HepG2 (cell line): ENCODE measurements around the gene ADAM15. TPM values are rescaled to one million over a fixed set of nuclear protein-coding genes. Genes with fewer than 3 reads are reported as not detected.
A peak's percentile ranks its signal among the peaks of the same experiment; 100 is the strongest.

ENCODE experiments used
- ATAC-seq: fragments of 200-7000 bp; cut with Tn5 transposase; 3 replicates; pipeline ENCODE4 v1.9.1; 2020; ENCODE audit warnings: mild to moderate bottlenecking, moderate library complexity
- BruUV-seq: library from RNA; stranded (reverse); fragments of 400-500 nt; replicated peaks from 2 replicates; lab custom pipeline; 2021; lab: Mats Ljungman, UMichigan
- CTCF ChIA-PET: fragments of 300-600 bp; formaldehyde crosslinking; extraction: SDS; loops from one replicate; lab custom pipeline; 2021; ENCODE audit warnings: low total read pairs, inconsistent platforms, low intra/inter-chr PET ratio; lab: Yijun Ruan, JAX
- POLR2A ChIA-PET: fragments of 350-600 bp; sonication (Branson Sonifier 250); formaldehyde crosslinking; loops from one replicate; lab custom pipeline; 2020; ENCODE audit warnings: antibody characterized with exemption, inconsistent platforms; lab: Yijun Ruan, JAX
- DNase-seq: peaks from one replicate; pipeline ENCODE4 v3.0.0-alpha.2; 2015; ENCODE audit warnings: low spot score
- FAIRE-seq: peaks from 3 replicates; lab custom pipeline; 2011; peaks lifted over from hg19 to GRCh38; lab: Jason Lieb, UNC
- H2AFZ ChIP-seq: one replicate; pipeline ENCODE4 v1.6.1; 2011; ENCODE audit warnings: low read length, inconsistent platforms
- H3K27ac ChIP-seq: fragments of 300-600 bp; 3 replicates; pipeline ENCODE4 v1.8.0; 2011; ENCODE audit warnings: mixed run types, mild to moderate bottlenecking, mixed read lengths, low read length, inconsistent platforms; ENCODE audit not compliant: insufficient read depth; ENCODE audit errors: extremely low read length
- H3K27me3 ChIP-seq, 2 experiments: fragments of 200-600 bp in 1 of 2; 2 replicates in 1 of 2; 3 replicates in 1 of 2; pipeline versions ENCODE4 v1.6.0 to v1.8.0; 2011; ENCODE audit warnings: low read length in 2 of 2, mild to moderate bottlenecking in 2 of 2, moderate library complexity in 2 of 2, inconsistent platforms in 1 of 2; ENCODE audit not compliant: insufficient read depth in 2 of 2, control insufficient read depth in 1 of 2
- H3K36me3 ChIP-seq, 2 experiments: fragments of 200-600 bp in 1 of 2; replicated peaks in 1 of 2; 2 replicates in 1 of 2; 3 replicates in 1 of 2; pipeline versions ENCODE4 v1.5.1 to v1.8.0; 2011; ENCODE audit warnings: low read length in 2 of 2, inconsistent platforms in 1 of 2; ENCODE audit not compliant: insufficient read depth in 2 of 2, control insufficient read depth in 1 of 2
- H3K4me1 ChIP-seq: 2 replicates; pipeline ENCODE4 v1.5.1; 2012; ENCODE audit warnings: low read length, inconsistent platforms; ENCODE audit not compliant: insufficient read depth
- H3K4me2 ChIP-seq: 2 replicates; pipeline ENCODE4 v1.6.0; 2011; ENCODE audit warnings: low read depth, low read length, inconsistent platforms
- H3K4me3 ChIP-seq, 3 experiments: fragments of 200-600 bp in 1 of 3; sonication (generic), shearing (Covaris generic) in 1 of 3; replicated peaks in 1 of 3; 2 replicates each; pipeline ENCODE4 v1.5.1; 2011 to 2016; ENCODE audit warnings: low read length in 3 of 3, inconsistent platforms in 2 of 3, low read depth in 2 of 3, mild to moderate bottlenecking in 2 of 3, control low read depth in 1 of 3, mixed read lengths in 1 of 3; ENCODE audit not compliant: insufficient read depth in 1 of 3
- H3K79me2 ChIP-seq: one replicate; pipeline ENCODE4 v1.6.1; 2011; ENCODE audit warnings: low read length, inconsistent platforms; ENCODE audit not compliant: insufficient read depth
- H3K9ac ChIP-seq: 2 replicates; pipeline ENCODE4 v1.6.0; 2011; ENCODE audit warnings: mild to moderate bottlenecking, low read depth, low read length, inconsistent platforms; ENCODE audit not compliant: insufficient read depth
- H3K9me3 ChIP-seq: 2 replicates; pipeline ENCODE4 v1.5.1; 2012; ENCODE audit warnings: mild to moderate bottlenecking, low read length
- H4K20me1 ChIP-seq: 2 replicates; pipeline ENCODE4 v1.6.0; 2011; ENCODE audit warnings: inconsistent platforms, mild to moderate bottlenecking, low read length, moderate library complexity; ENCODE audit not compliant: insufficient read depth
- CCAR2 ChIP-seq: fragments of 200-400 bp; formaldehyde crosslinking; optimal IDR thresholded peaks from 2 replicates; pipeline ENCODE3; 2018; ENCODE audit warnings: low read depth, mild to moderate bottlenecking, low read length, moderate library complexity
- EZH2 ChIP-seq: conservative IDR thresholded peaks from 2 replicates; pipeline ENCODE4 v1.6.1; 2012; ENCODE audit warnings: mild to moderate bottlenecking, low read depth, low read length, moderate library complexity
- GTF2F1 ChIP-seq: fragments of 150-350 bp; IDR thresholded peaks from 2 replicates; pipeline ENCODE4 v1.6.1; 2014; ENCODE audit warnings: low read length
- HNF1B ChIP-seq: sonication (generic); formaldehyde crosslinking; IDR thresholded peaks from 2 replicates; pipeline ENCODE4 v1.5.1; 2020; ENCODE audit warnings: mild to moderate bottlenecking, moderate library complexity, missing genetic modification reagents
- JDP2 ChIP-seq: sonication (generic); formaldehyde crosslinking; IDR thresholded peaks from 2 replicates; pipeline ENCODE4 v1.8.1; 2022; ENCODE audit warnings: missing genetic modification reagents, borderline replicate concordance
- KLF9 ChIP-seq: IDR thresholded peaks from 2 replicates; pipeline ENCODE4 v1.6.1; 2016; ENCODE audit warnings: low read depth
- PATZ1 ChIP-seq: sonication (generic); formaldehyde crosslinking; IDR thresholded peaks from 2 replicates; pipeline ENCODE4 v1.4.0; 2020; ENCODE audit warnings: missing genetic modification reagents
- RFX5 ChIP-seq: IDR thresholded peaks from 2 replicates; pipeline ENCODE4 v1.6.1; 2011; ENCODE audit warnings: low read depth, low read length, improper control_type of control experiment
- ZNF235 ChIP-seq: sonication (generic); formaldehyde crosslinking; IDR thresholded peaks from 2 replicates; pipeline ENCODE4 v1.8.1; 2023; ENCODE audit warnings: mild to moderate bottlenecking, missing genetic modification reagents, borderline replicate concordance
- ZNF441 ChIP-seq: sonication (generic); formaldehyde crosslinking; IDR thresholded peaks from 2 replicates; pipeline ENCODE4 v1.7.0; 2021; ENCODE audit warnings: missing genetic modification reagents, borderline replicate concordance
- ZNF746 ChIP-seq: sonication (generic); formaldehyde crosslinking; IDR thresholded peaks from 2 replicates; pipeline ENCODE4 v1.8.0; 2022; ENCODE audit warnings: mild to moderate bottlenecking, missing genetic modification reagents
- ZNF777 ChIP-seq: sonication (generic); formaldehyde crosslinking; IDR thresholded peaks from 2 replicates; pipeline ENCODE4 v1.4.0; 2020; ENCODE audit warnings: missing genetic modification reagents
- WGBS: methylation state at CpG from one replicate; pipeline ENCODE4 v1.1.6; 2017; ENCODE audit warnings: low lambda C conversion rate; 5-methylcytosine and 5-hydroxymethylcytosine counted together
- in situ Hi-C: cut with HindIII; loops from 2 replicates; pipeline ENCODE4 v1.10.0; 2017; ENCODE audit warnings: low pct_unique_long_range_greater_than_20kb; ENCODE audit not compliant: extremely low pct_ligation_motif_present
- intact Hi-C: fragments of 100-400 bp; cut with micrococcal nuclease; formaldehyde crosslinking; loops from one replicate; pipeline ENCODE4 v1.10.0; 2022; ENCODE audit not compliant: unreplicated experiment
- polyA plus RNA-seq, 8 experiments: library from polyadenylated mRNA; depleted of rRNA in 3 of 8; stranded (reverse) in 7 of 8; unstranded in 1 of 8; fragments of >200 nt; fragmentation: Illumina TruSeq in 4 of 8; extraction: Trizol in 4 of 8; gene quantifications; 2 replicates each; pipeline versions ENCODE4 v1.2.1 to v1.2.3, GENCODE V29; 2011 to 2016; ENCODE audit warnings: low read depth in 4 of 8, missing spikeins in 1 of 8, mixed read lengths in 1 of 8; ENCODE audit not compliant: insufficient read depth in 1 of 8
- total RNA-seq, 5 experiments: library from RNA; depleted of rRNA; stranded (reverse); fragments of >200 nt; fragmentation: Illumina TruSeq; extraction: Trizol; gene quantifications; 2 replicates each; pipeline ENCODE4 v1.2.3, GENCODE V29; 2016; ENCODE audit warnings: low read depth in 1 of 5
- TF ChIP-seq, protein P1 (sequence below): sonication (generic); formaldehyde crosslinking; IDR thresholded peaks from 2 replicates; pipeline ENCODE4 v1.4.0; 2020; ENCODE audit warnings: mild to moderate bottlenecking, missing genetic modification reagents
- TF ChIP-seq, protein P2 (sequence below): sonication (generic); formaldehyde crosslinking; IDR thresholded peaks from 2 replicates; pipeline ENCODE4 v1.4.0; 2020; ENCODE audit warnings: missing genetic modification reagents

The ADAM15 gene
- total and polyA plus RNA-seq, 2 of the 13 experiments (the other 11 are each of a cell fraction or from before 2014, with no cell fraction given) = 17.9 to 25.6 TPM

- intact Hi-C loops (no loop called here), in situ Hi-C loops (no loop called here)
- TF ChIP-seq PATZ1 (CRISPR knock-in tag) (no peak), JDP2 (CRISPR knock-in tag) (no peak), EZH2 (peak; percentile 45; the same call in 1 of the 2 replicates), HNF1B (no peak), ZNF746 (CRISPR knock-in tag) (no peak), RFX5 (no peak), KLF9 (CRISPR knock-in tag) (no peak), ZNF777 (0 out of 2 replicates have a peak, but pooled peaks have one; percentile 12), CCAR2 (no peak), ZNF235 (CRISPR knock-in tag) (no peak), GTF2F1 (no peak), ZNF441 (no peak)
- TF ChIP-seq, protein P1, sequence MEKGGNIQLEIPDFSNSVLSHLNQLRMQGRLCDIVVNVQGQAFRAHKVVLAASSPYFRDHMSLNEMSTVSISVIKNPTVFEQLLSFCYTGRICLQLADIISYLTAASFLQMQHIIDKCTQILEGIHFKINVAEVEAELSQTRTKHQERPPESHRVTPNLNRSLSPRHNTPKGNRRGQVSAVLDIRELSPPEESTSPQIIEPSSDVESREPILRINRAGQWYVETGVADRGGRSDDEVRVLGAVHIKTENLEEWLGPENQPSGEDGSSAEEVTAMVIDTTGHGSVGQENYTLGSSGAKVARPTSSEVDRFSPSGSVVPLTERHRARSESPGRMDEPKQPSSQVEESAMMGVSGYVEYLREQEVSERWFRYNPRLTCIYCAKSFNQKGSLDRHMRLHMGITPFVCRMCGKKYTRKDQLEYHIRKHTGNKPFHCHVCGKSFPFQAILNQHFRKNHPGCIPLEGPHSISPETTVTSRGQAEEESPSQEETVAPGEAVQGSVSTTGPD (CRISPR knock-in tag) = no peak
- TF ChIP-seq, protein P2, sequence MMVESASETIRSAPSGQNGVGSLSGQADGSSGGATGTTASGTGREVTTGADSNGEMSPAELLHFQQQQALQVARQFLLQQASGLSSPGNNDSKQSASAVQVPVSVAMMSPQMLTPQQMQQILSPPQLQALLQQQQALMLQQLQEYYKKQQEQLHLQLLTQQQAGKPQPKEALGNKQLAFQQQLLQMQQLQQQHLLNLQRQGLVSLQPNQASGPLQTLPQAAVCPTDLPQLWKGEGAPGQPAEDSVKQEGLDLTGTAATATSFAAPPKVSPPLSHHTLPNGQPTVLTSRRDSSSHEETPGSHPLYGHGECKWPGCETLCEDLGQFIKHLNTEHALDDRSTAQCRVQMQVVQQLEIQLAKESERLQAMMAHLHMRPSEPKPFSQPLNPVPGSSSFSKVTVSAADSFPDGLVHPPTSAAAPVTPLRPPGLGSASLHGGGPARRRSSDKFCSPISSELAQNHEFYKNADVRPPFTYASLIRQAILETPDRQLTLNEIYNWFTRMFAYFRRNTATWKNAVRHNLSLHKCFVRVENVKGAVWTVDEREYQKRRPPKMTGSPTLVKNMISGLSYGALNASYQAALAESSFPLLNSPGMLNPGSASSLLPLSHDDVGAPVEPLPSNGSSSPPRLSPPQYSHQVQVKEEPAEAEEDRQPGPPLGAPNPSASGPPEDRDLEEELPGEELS (CRISPR knock-in tag) = no peak
- BruUV-seq = no TSS peak
- CTCF ChIA-PET = no interaction called here
- Histone ChIP-seq H3K4me1 (peaks cover 62% of the 10 kb centered on the region), H3K9me3 (no peaks in the 10 kb centered on the region), H4K20me1 (peaks cover 4% of the 10 kb centered on the region; the same call in 1 of the 2 replicates), H3K9ac (0 out of 2 replicates have a peak overlapping the region, but pooled peaks have one; percentile 8), H3K4me3 (peak overlapping the region; percentile 41 to 70 (median 50); a peak in 5 of 6 replicates), H2AFZ (no peak overlapping the region), H3K79me2 (no peaks in the 10 kb centered on the region), H3K4me2 (peak overlapping the region; percentile 90), H3K27me3 (peaks cover 26 to 94% of the 10 kb centered on the region in 2 experiments), H3K27ac (no peak overlapping the region), H3K36me3 (no peaks in the 10 kb centered on the region)
- DNase-seq (no peak), FAIRE-seq (no peak), ATAC-seq (no peak)
- 23% methylated on average over 9 of the region's 10 CpGs for WGBS
- POLR2A ChIA-PET = interaction anchor here (2.3 kb wide), 1 partner anchor 15 kb away, joined by 10 read pairs; the partner anchor contains the start of gene EFNA4
Observed at GRCh38 chr1:155079210-155079486, 28.0 kb downstream of the ADAM15 start.
